Ascending aorta (tissue), 2 donors: ENCODE data around the gene DNAJB8. TPM values are rescaled to one million over a fixed set of nuclear protein-coding genes. Genes with fewer than 3 reads are reported as not detected.

Experiments used
- DNase-seq, 2 donors: peaks; one replicate each; pipeline ENCODE4 v3.0.0-alpha.2; 2019; ENCODE audit warnings: low spot score in 2 of 2
- H3K27ac ChIP-seq, 2 donors: fragments of 200-600 bp; sonication (generic); one replicate each; pipeline ENCODE4 v1.5.1; 2016 to 2017; ENCODE audit warnings: mild to moderate bottlenecking in 1 of 2
- H3K27me3 ChIP-seq: fragments of 200-600 bp; sonication (generic); one replicate; pipeline ENCODE4 v1.5.1; 2017
- H3K36me3 ChIP-seq, 2 donors: fragments of 200-600 bp; sonication (generic); one replicate each; pipeline ENCODE4 v1.5.1; 2016
- H3K4me1 ChIP-seq, 2 donors: fragments of 200-600 bp; sonication (generic); one replicate each; pipeline ENCODE4 v1.5.1; 2016 to 2017; ENCODE audit warnings: mild to moderate bottlenecking in 1 of 2
- H3K4me3 ChIP-seq, 2 donors: fragments of 200-600 bp; sonication (generic); one replicate each; pipeline ENCODE4 v1.5.1; 2016 to 2017; ENCODE audit warnings: mild to moderate bottlenecking in 1 of 2
- H3K9me3 ChIP-seq, 2 donors: fragments of 200-600 bp; sonication (generic); one replicate each; pipeline ENCODE4 v1.5.1; 2016
- intact Hi-C: fragments of 100-400 bp; cut with DNase I; formaldehyde crosslinking; loops from one replicate; pipeline ENCODE4 v1.15.1; 2023
- total RNA-seq: library from RNA; depleted of rRNA; stranded (reverse); fragments of >200 nt; gene quantifications from one replicate; pipeline ENCODE4 v1.1.0, GENCODE V29; 2016
- TF ChIP-seq, protein P1 (sequence below), 3 experiments: fragments of 200-600 bp in 2 of 3; fragments of 450-650 bp in 1 of 3; sonication (generic) in 2 of 3; IDR thresholded peaks; one replicate each; pipeline ENCODE4 v1.5.1; 2016 to 2019; ENCODE audit warnings: antibody characterized with exemption in 3 of 3, mild to moderate bottlenecking in 1 of 3, moderate library complexity in 1 of 3

The DNAJB8 gene
- total RNA-seq, 1 donor from 2014 or later = not detected

DNA sequence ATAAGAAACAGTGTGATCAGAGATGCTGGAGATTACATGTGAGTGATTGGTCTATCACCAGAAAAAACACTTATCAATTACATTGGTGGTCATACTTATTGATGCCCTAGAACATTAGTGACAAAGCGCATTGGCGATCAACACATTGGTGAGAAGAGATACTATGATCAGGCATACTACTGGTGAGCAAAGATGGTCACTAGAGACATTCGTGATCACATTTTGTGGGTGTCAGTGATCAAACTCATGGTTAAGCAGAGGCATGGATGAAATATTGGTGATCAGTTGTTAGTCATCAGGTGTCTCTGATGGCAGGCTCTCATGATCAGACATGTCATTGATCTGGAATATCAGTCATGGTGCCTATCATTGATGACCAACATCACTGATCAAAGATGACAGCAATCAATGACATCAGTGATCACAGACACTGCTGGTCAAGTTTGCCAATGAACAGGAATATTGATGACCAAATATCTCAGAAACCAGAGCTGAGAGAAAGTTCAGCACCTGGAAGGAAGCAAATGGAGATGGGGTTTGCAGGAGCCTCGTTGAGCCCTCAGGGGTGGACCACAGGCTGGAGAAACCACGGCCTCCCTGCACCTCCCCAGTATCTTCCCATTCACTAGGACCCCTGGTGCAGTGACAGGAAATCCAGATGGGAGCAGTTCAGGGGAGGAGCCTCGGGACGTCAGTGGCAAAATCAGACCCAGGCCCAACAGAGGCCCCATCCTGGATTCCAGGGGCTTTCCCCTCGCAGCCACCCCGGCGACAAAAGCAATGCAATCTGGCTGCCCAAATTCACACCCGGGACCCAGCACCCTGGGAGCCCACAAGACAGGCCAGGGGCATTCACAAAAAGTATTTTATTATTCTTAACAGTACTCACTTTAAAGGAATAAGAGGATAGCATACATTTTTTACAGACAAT is 12.2 kb upstream of the DNAJB8 start:
- H3K4me1 ChIP-seq = no peaks in the 10 kb centered on the region
- intact Hi-C loops = no loop called here
- TF ChIP-seq, protein P1, sequence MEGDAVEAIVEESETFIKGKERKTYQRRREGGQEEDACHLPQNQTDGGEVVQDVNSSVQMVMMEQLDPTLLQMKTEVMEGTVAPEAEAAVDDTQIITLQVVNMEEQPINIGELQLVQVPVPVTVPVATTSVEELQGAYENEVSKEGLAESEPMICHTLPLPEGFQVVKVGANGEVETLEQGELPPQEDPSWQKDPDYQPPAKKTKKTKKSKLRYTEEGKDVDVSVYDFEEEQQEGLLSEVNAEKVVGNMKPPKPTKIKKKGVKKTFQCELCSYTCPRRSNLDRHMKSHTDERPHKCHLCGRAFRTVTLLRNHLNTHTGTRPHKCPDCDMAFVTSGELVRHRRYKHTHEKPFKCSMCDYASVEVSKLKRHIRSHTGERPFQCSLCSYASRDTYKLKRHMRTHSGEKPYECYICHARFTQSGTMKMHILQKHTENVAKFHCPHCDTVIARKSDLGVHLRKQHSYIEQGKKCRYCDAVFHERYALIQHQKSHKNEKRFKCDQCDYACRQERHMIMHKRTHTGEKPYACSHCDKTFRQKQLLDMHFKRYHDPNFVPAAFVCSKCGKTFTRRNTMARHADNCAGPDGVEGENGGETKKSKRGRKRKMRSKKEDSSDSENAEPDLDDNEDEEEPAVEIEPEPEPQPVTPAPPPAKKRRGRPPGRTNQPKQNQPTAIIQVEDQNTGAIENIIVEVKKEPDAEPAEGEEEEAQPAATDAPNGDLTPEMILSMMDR (IDR thresholded peaks at IDR 0.05) = no peak
- no peaks in the 10 kb centered on the region for H3K9me3 ChIP-seq
- H3K27me3 ChIP-seq = peaks cover 13% of the 10 kb centered on the region
- no peaks in the 10 kb centered on the region for H3K36me3 ChIP-seq
- no peak overlapping the region for H3K27ac ChIP-seq
- no peak overlapping the region for H3K4me3 ChIP-seq
- DNase-seq = no peak

DNA sequence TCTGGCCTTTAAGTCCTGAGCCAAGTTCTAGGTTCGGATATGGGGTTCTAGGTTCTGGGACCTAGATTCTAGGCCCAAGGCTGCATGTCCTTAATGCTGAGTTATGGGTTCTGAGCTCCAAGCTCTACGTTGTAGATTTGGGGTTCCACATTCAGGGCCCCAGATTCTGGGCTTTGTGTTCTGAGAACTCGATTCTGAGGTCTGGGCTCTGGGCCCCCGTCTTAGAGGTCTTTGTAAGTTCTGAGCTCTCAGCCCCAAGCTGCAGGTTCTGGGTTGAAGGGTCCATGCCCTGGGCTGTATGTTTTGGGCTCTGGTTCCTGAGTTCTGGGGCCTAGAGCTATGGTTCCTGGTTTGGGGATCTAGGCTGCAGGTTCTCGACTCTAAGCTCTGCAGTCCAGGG is 10.0 kb upstream of the DNAJB8 start:
- TF ChIP-seq, protein P1 (IDR thresholded peaks at IDR 0.05) = no peak
- no peak for DNase-seq
- intact Hi-C loops = no loop called here
- H3K9me3 ChIP-seq = no peaks in the 10 kb centered on the region
- H3K27ac ChIP-seq = no peak overlapping the region
- H3K4me1 ChIP-seq = no peaks in the 10 kb centered on the region
- H3K27me3 ChIP-seq = peaks cover 5% of the 10 kb centered on the region
- H3K36me3 ChIP-seq = no peaks in the 10 kb centered on the region
- no peak overlapping the region for H3K4me3 ChIP-seq

DNA sequence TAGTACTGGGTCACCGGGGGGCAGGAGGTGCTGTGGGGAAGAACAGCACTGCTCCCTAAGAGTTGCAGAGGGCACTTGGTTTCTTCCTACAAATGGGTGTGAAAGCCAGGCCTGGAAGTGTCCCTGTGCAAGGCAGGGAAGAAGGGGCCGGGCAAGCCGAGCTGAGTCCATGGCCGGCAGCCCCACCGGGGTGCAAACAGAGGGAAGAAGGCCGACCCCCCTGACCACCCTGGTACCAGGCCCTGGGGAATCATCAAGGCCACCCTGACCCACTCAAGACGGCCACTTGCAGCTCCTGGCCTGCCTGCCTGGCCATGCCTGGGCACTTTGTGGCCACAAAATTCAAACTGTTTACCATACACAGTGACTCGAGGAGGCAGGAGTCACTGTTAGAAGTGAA is 8.7 kb upstream of the DNAJB8 start:
- intact Hi-C loops = no loop called here
- H3K36me3 ChIP-seq = no peaks in the 10 kb centered on the region
- no peaks in the 10 kb centered on the region for H3K27me3 ChIP-seq
- TF ChIP-seq, protein P1 (IDR thresholded peaks at IDR 0.05) = no peak
- no peaks in the 10 kb centered on the region for H3K4me1 ChIP-seq
- no peak overlapping the region for H3K27ac ChIP-seq
- no peaks in the 10 kb centered on the region for H3K9me3 ChIP-seq
- H3K4me3 ChIP-seq = no peak overlapping the region
- no peak for DNase-seq

DNA sequence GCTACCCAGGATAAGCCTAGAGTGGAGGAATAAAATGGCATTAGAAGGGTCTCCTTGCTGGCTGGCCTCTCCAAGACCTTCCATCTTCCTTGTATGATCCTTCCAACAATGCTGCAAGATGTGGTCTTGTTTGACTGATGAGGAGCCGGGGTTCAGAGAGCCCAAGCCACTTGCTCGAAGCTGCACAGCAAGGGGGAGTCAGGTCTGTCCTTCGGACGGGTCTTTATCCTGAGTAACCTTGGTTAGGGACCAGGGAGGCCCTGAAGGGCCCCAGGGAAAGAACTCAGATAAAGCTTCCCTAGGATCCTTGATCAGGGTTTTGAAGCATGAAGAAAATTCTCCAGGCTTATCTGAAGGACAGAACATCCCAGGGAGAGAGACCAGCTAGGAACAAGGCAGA is 7.0 kb upstream of the DNAJB8 start:
- H3K4me3 ChIP-seq = no peak overlapping the region
- TF ChIP-seq, protein P1 (IDR thresholded peaks at IDR 0.05) = no peak
- H3K9me3 ChIP-seq = no peaks in the 10 kb centered on the region
- no peaks in the 10 kb centered on the region for H3K36me3 ChIP-seq
- no peaks in the 10 kb centered on the region for H3K27me3 ChIP-seq
- H3K4me1 ChIP-seq = no peaks in the 10 kb centered on the region
- H3K27ac ChIP-seq = no peak overlapping the region
- intact Hi-C loops = no loop called here
- DNase-seq = no peak

DNA sequence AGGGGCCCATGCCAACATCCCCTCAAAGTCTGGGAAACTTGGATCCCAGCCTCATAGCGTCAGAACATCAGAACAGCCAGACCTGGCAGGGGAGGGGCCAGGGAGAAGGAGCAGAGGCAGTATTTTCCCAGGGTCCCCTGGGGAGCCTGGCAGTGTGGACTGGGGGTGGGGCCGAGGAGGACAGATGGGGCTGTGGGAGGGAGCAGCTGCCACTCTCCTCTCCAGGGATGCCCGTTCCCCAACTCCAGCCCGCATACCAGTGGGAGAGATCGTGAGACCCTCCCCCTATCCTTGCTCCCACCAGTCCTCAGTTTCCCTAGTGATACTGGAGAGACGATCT is 6.5 kb upstream of the DNAJB8 start:
- Histone ChIP-seq H3K4me3 (no peak overlapping the region), H3K4me1 (no peaks in the 10 kb centered on the region), H3K36me3 (no peaks in the 10 kb centered on the region), H3K27me3 (no peaks in the 10 kb centered on the region), H3K9me3 (no peaks in the 10 kb centered on the region), H3K27ac (no peak overlapping the region)
- no peak for DNase-seq
- intact Hi-C loops = no loop called here
- TF ChIP-seq, protein P1 (IDR thresholded peaks at IDR 0.05) = no peak
